ENCODE data around the gene PRLR.

Gene PRLR

GRCh38 chr5:35026941-35027340 lies 203.3 kb downstream of the PRLR start:
- DNase-seq, result no peak

- DNase-seq, result no peak
Measured at GRCh38 chr5:35026280-35026840, 203.9 kb downstream of the PRLR start.

- no peak for DNase-seq
Measured at GRCh38 chr5:35024911-35025510, 205.3 kb downstream of the PRLR start.

GRCh38 chr5:35023391-35024178 lies 206.7 kb downstream of the PRLR start:
- no peak for DNase-seq

GRCh38 chr5:35016174-35017051 lies 213.9 kb downstream of the PRLR start:
- no peak for DNase-seq

- no peak for DNase-seq
Measured at GRCh38 chr5:35015063-35015462, 215.2 kb downstream of the PRLR start.

- DNase-seq, result no peak
Measured at GRCh38 chr5:35012796-35013195, 217.5 kb downstream of the PRLR start.

GRCh38 chr5:35012365-35012764 lies 217.9 kb downstream of the PRLR start:
- DNase-seq, result no peak

GRCh38 chr5:35010676-35011075 lies 219.6 kb downstream of the PRLR start:
- no peak for DNase-seq

- DNase-seq, result no peak
Measured at GRCh38 chr5:35009657-35010056, 220.6 kb downstream of the PRLR start.

GRCh38 chr5:35009019-35009418 lies 221.3 kb downstream of the PRLR start:
- no peak for DNase-seq

- DNase-seq, result no peak
Measured at GRCh38 chr5:35004771-35005170, 225.5 kb downstream of the PRLR start.

- DNase-seq, result no peak
Measured at GRCh38 chr5:35004200-35004599, 226.1 kb downstream of the PRLR start.

GRCh38 chr5:35003018-35003957 lies 227.0 kb downstream of the PRLR start:
- DNase-seq, result peak in 1 of 2 donors; percentile 40

- no peak for DNase-seq
Measured at GRCh38 chr5:35002459-35002858, 227.8 kb downstream of the PRLR start.

- no peak for DNase-seq
Measured at GRCh38 chr5:35001842-35002241, 228.4 kb downstream of the PRLR start.
